H9 (cell line): ENCODE data around the gene FCAMR. TPM values are rescaled to one million over a fixed set of nuclear protein-coding genes. Genes with fewer than 3 reads are reported as not detected.

Source experiments
- DNase-seq: peaks from one replicate; pipeline ENCODE4 v3.0.0-alpha.2; 2017
- H2AFZ ChIP-seq: one replicate; pipeline ENCODE4 v1.6.1; 2013; ENCODE audit warnings: mild to moderate bottlenecking, low read length, control low read depth, moderate library complexity
- H2AK5ac ChIP-seq: 2 replicates; pipeline ENCODE4 v1.6.1; 2013; ENCODE audit warnings: low read length, control low read depth, mixed read lengths; ENCODE audit not compliant: insufficient read length
- H2BK120ac ChIP-seq: one replicate; pipeline ENCODE4 v1.6.1; 2013; ENCODE audit warnings: low read depth, mild to moderate bottlenecking, low read length, control low read depth, inconsistent platforms; ENCODE audit not compliant: poor library complexity, severe bottlenecking
- H2BK12ac ChIP-seq: 2 replicates; pipeline ENCODE4 v1.6.1; 2013; ENCODE audit warnings: low read length, control low read depth, mixed read lengths, low read depth; ENCODE audit not compliant: insufficient read length
- H2BK15ac ChIP-seq: 2 replicates; pipeline ENCODE4 v1.6.1; 2013; ENCODE audit warnings: low read depth, low read length, control low read depth
- H2BK20ac ChIP-seq: one replicate; pipeline ENCODE4 v1.6.1; 2013; ENCODE audit warnings: low read depth, mild to moderate bottlenecking, low read length, control low read depth, inconsistent platforms; ENCODE audit not compliant: poor library complexity, severe bottlenecking
- H2BK5ac ChIP-seq: 2 replicates; pipeline ENCODE4 v1.6.1; 2013; ENCODE audit warnings: low read length, control low read depth, mixed read lengths; ENCODE audit not compliant: insufficient read length
- H3K14ac ChIP-seq: 2 replicates; pipeline ENCODE4 v1.6.1; 2013; ENCODE audit warnings: low read length, control low read depth; ENCODE audit not compliant: insufficient read depth
- H3K18ac ChIP-seq: 2 replicates; pipeline ENCODE4 v1.6.1; 2013; ENCODE audit warnings: low read depth, mild to moderate bottlenecking, mixed read lengths, low read length, control low read depth; ENCODE audit not compliant: insufficient read length
- H3K23ac ChIP-seq: 2 replicates; pipeline ENCODE4 v1.6.1; 2013; ENCODE audit warnings: low read length, control low read depth, mixed read lengths, low read depth; ENCODE audit not compliant: insufficient read length
- H3K23me2 ChIP-seq: 2 replicates; pipeline ENCODE4 v1.6.1; 2013; ENCODE audit warnings: low read depth, mild to moderate bottlenecking, mixed read lengths, low read length, control low read depth; ENCODE audit not compliant: insufficient read length, poor library complexity, severe bottlenecking
- H3K27ac ChIP-seq: 2 replicates; pipeline ENCODE4 v1.5.1; 2013; ENCODE audit warnings: low read length, control low read depth, mixed read lengths, low read depth; ENCODE audit not compliant: insufficient read length
- H3K27me3 ChIP-seq: 2 replicates; pipeline ENCODE4 v1.6.1; 2013; ENCODE audit warnings: low read length, control low read depth, inconsistent platforms; ENCODE audit not compliant: insufficient read depth
- H3K4ac ChIP-seq: 2 replicates; pipeline ENCODE4 v1.6.1; 2013; ENCODE audit warnings: low read depth, mild to moderate bottlenecking, control low read depth, inconsistent platforms, low read length, moderate library complexity
- H3K4me1 ChIP-seq: 2 replicates; pipeline ENCODE4 v1.6.1; 2013; ENCODE audit warnings: low read length, control low read depth, inconsistent platforms; ENCODE audit not compliant: insufficient read depth
- H3K4me2 ChIP-seq: 2 replicates; pipeline ENCODE4 v1.6.1; 2013; ENCODE audit warnings: low read length, control low read depth, mixed read lengths; ENCODE audit not compliant: insufficient read length, insufficient read depth
- H3K56ac ChIP-seq: 2 replicates; pipeline ENCODE4 v1.6.1; 2013; ENCODE audit warnings: low read depth, mild to moderate bottlenecking, mixed read lengths, low read length, control low read depth; ENCODE audit not compliant: insufficient read length
- H3K79me1 ChIP-seq: 2 replicates; pipeline ENCODE4 v1.6.1; 2013; ENCODE audit warnings: low read depth, mild to moderate bottlenecking, moderate library complexity, low read length, control low read depth, inconsistent platforms; ENCODE audit not compliant: insufficient read depth, poor library complexity, severe bottlenecking
- H3K79me2 ChIP-seq: 2 replicates; pipeline ENCODE4 v1.6.1; 2013; ENCODE audit warnings: low read length, control low read depth, inconsistent platforms; ENCODE audit not compliant: insufficient read depth
- H3K9ac ChIP-seq: 2 replicates; pipeline ENCODE4 v1.6.1; 2013; ENCODE audit warnings: low read length, control low read depth, mixed read lengths; ENCODE audit not compliant: insufficient read length; ENCODE audit errors: extremely low read depth
- H3K9me3 ChIP-seq: one replicate; pipeline ENCODE4 v1.6.1; 2013; ENCODE audit warnings: low read depth, low read length, inconsistent platforms; ENCODE audit not compliant: control insufficient read depth
- H3T11ph ChIP-seq: one replicate; pipeline ENCODE4 v1.6.1; 2013; ENCODE audit warnings: mild to moderate bottlenecking, low read length, control low read depth, inconsistent platforms
- H4K20me1 ChIP-seq: one replicate; pipeline ENCODE4 v1.6.1; 2013; ENCODE audit not compliant: control insufficient read depth, insufficient read length, insufficient read depth
- H4K5ac ChIP-seq: 2 replicates; pipeline ENCODE4 v1.6.1; 2013; ENCODE audit warnings: low read depth, mild to moderate bottlenecking, mixed read lengths, low read length, control low read depth; ENCODE audit not compliant: insufficient read length
- H4K8ac ChIP-seq: replicated peaks from 2 replicates; pipeline ENCODE4 v1.6.1; 2013; ENCODE audit warnings: low read length, control low read depth, mixed read lengths, low read depth; ENCODE audit not compliant: insufficient read length
- H4K91ac ChIP-seq: 2 replicates; pipeline ENCODE4 v1.6.1; 2013; ENCODE audit warnings: low read depth, mild to moderate bottlenecking, moderate library complexity, mixed read lengths, low read length, control low read depth; ENCODE audit not compliant: insufficient read length
- H3K27ac Mint-ChIP-seq, 3 experiments: 2 replicates in 2 of 3; 3 replicates in 1 of 3; pipeline ENCODE4 v1.8.0; 2020 to 2021; ENCODE audit warnings: mixed read lengths in 3 of 3, mild to moderate bottlenecking in 1 of 3, moderate library complexity in 1 of 3
- H3K27me3 Mint-ChIP-seq: 2 replicates; pipeline ENCODE4 v1.8.0; 2021; ENCODE audit warnings: low read depth, mild to moderate bottlenecking, moderate library complexity, mixed read lengths
- H3K36me3 Mint-ChIP-seq, 3 experiments: 2 replicates in 2 of 3; 3 replicates in 1 of 3; pipeline ENCODE4 v1.8.0; 2020 to 2021; ENCODE audit warnings: low read depth in 3 of 3, mixed read lengths in 3 of 3; ENCODE audit not compliant: insufficient read depth in 1 of 3
- H3K4me1 Mint-ChIP-seq, 2 experiments: 2 replicates each; pipeline ENCODE4 v1.8.0; 2020; ENCODE audit warnings: mixed read lengths in 2 of 2
- H3K4me3 Mint-ChIP-seq, 2 experiments: 2 replicates in 1 of 2; 3 replicates in 1 of 2; pipeline ENCODE4 v1.8.0; 2020 to 2021; ENCODE audit warnings: mild to moderate bottlenecking in 2 of 2, mixed read lengths in 2 of 2, moderate library complexity in 1 of 2
- H3K9me3 Mint-ChIP-seq, 2 experiments: 2 replicates in 1 of 2; 3 replicates in 1 of 2; pipeline ENCODE4 v1.8.0; 2020; ENCODE audit warnings: mild to moderate bottlenecking in 2 of 2, mixed read lengths in 2 of 2, moderate library complexity in 1 of 2
- CTCF ChIP-seq: fragments of 200-600 bp; sonication (generic); conservative IDR thresholded peaks from 3 replicates; pipeline ENCODE4 v1.8.0; 2021; ENCODE audit warnings: antibody characterized with exemption, mild to moderate bottlenecking
- WGBS: extraction: QIAGEN DNeasy Blood & Tissue Kit; methylation state at CpG from one replicate; pipeline ENCODE4 v1.1.7; 2013; ENCODE audit warnings: missing lambda C conversion rate, low lambda C conversion rate, mixed read lengths; ENCODE audit not compliant: insufficient read length; ENCODE audit errors: extremely low coverage; 5-methylcytosine and 5-hydroxymethylcytosine counted together
- total RNA-seq: library from RNA; stranded (reverse); gene quantifications from 2 replicates; pipeline ENCODE4 v1.2.1, GENCODE V29; 2021

Gene FCAMR
- total RNA-seq, 1 experiment from 2014 or later, result not detected

- Histone ChIP-seq H2BK20ac (no peak overlapping the region), H3K14ac (no peak overlapping the region), H3K4me2 (no peak overlapping the region), H3K79me1 (no peaks in the 10 kb centered on the region), H2BK12ac (no peak overlapping the region), H3K23ac (no peak overlapping the region), H3K23me2 (no peaks in the 10 kb centered on the region), H3K9me3 (no peaks in the 10 kb centered on the region), H2AFZ (no peak overlapping the region), H2BK5ac (no peak overlapping the region), H3K18ac (no peak overlapping the region), H2BK120ac (no peak overlapping the region), H3K9ac (no peak overlapping the region), H3K4me1 (no peaks in the 10 kb centered on the region), H4K8ac (no peak overlapping the region), H3K27ac (no peak overlapping the region), H3T11ph (no peak overlapping the region), H3K4ac (no peak overlapping the region), H3K27me3 (no peaks in the 10 kb centered on the region), H2AK5ac (no peak overlapping the region), H4K5ac (no peak overlapping the region), H3K79me2 (no peaks in the 10 kb centered on the region), H2BK15ac (no peak overlapping the region), H3K56ac (no peak overlapping the region), H4K91ac (no peak overlapping the region), H4K20me1 (no peaks in the 10 kb centered on the region)
- WGBS, result no CpG with 5 or more reads among the region's 3 CpGs
- TF ChIP-seq CTCF, result no peak
- no peak overlapping the region; a peak in 1 of 7 replicates for H3K27ac Mint-ChIP-seq
- no peak for DNase-seq
- peaks cover 20 to 22% of the 10 kb centered on the region in 2 experiments for H3K4me1 Mint-ChIP-seq
- no peaks in the 10 kb centered on the region for H3K36me3 Mint-ChIP-seq
- no peak overlapping the region for H3K4me3 Mint-ChIP-seq
- no peaks in the 10 kb centered on the region for H3K9me3 Mint-ChIP-seq
- peaks cover 8% of the 10 kb centered on the region for H3K27me3 Mint-ChIP-seq
Observed at GRCh38 chr1:207006914-207007313, 36.7 kb upstream of the FCAMR start.
